Panc1 (cell line): ENCODE results near the gene TSEN15. TPM values are rescaled to one million over a fixed set of nuclear protein-coding genes. Genes with fewer than 3 reads are reported as not detected.

Source experiments
- ATAC-seq: fragments of 200-7000 bp; cut with Tn5 transposase; 2 replicates; pipeline ENCODE4 v1.9.1; 2020; ENCODE audit warnings: mild to moderate bottlenecking, moderate library complexity
- BruUV-seq: library from RNA; stranded (reverse); fragments of 400-500 nt; replicated peaks from 2 replicates; lab custom pipeline; 2021; lab: Mats Ljungman, UMichigan
- CTCF ChIA-PET: fragments of 300-600 bp; sonication (Branson Sonifier 250); formaldehyde crosslinking; loops from one replicate; lab custom pipeline; 2022; ENCODE audit warnings: antibody characterized with exemption; lab: Charles Lee
- POLR2A ChIA-PET: fragments of 300-600 bp; sonication (Branson Sonifier 250); formaldehyde crosslinking; loops from one replicate; lab custom pipeline; 2022; ENCODE audit warnings: antibody characterized with exemption; lab: Charles Lee
- DNase-seq: peaks from one replicate; pipeline ENCODE4 v3.0.0-alpha.2; 2010; ENCODE audit warnings: low read depth, low spot score
- H3K27ac ChIP-seq: 2 replicates; pipeline ENCODE4 v1.5.1; 2011; ENCODE audit warnings: mild to moderate bottlenecking, low read length, inconsistent platforms
- H3K27me3 ChIP-seq: fragments of 200-500 bp; sonication (Bioruptor generic); 2 replicates; pipeline ENCODE4 v1.6.0; 2014; ENCODE audit warnings: low read length, inconsistent platforms; ENCODE audit not compliant: control insufficient read depth, insufficient read depth
- H3K36me3 ChIP-seq: fragments of 200-500 bp; sonication (Bioruptor generic); 2 replicates; pipeline ENCODE4 v1.5.1; 2014; ENCODE audit warnings: inconsistent platforms, mild to moderate bottlenecking, low read length, moderate library complexity; ENCODE audit not compliant: control insufficient read depth, insufficient read depth
- H3K4me1 ChIP-seq: 2 replicates; pipeline ENCODE4 v1.5.1; 2011; ENCODE audit warnings: inconsistent platforms, mild to moderate bottlenecking, low read length, moderate library complexity; ENCODE audit not compliant: control insufficient read depth, insufficient read depth
- H3K4me3 ChIP-seq, 2 experiments: 2 replicates each; pipeline ENCODE4 v1.5.1; 2011 to 2012; ENCODE audit warnings: low read depth in 2 of 2, low read length in 2 of 2, mild to moderate bottlenecking in 2 of 2, inconsistent platforms in 1 of 2, moderate library complexity in 1 of 2
- H3K9me3 ChIP-seq: fragments of 200-500 bp; sonication (Bioruptor generic); 2 replicates; pipeline ENCODE4 v1.5.1; 2014; ENCODE audit warnings: low read depth, mild to moderate bottlenecking, inconsistent platforms, low read length, moderate library complexity; ENCODE audit not compliant: control insufficient read depth, insufficient read depth
- CTCF ChIP-seq: fragments of 450-650 bp; IDR thresholded peaks from 2 replicates; pipeline ENCODE4 v1.5.1; 2017; ENCODE audit warnings: mild to moderate bottlenecking
- POLR2AphosphoS5 ChIP-seq: IDR thresholded peaks from 2 replicates; pipeline ENCODE4 v1.6.1; 2012; ENCODE audit warnings: mild to moderate bottlenecking, low read depth, low read length, moderate library complexity
- REST ChIP-seq, 2 experiments: IDR thresholded peaks; 2 replicates each; pipeline ENCODE4 v1.6.1; 2011 to 2012; ENCODE audit warnings: low read depth in 2 of 2, control low read depth in 1 of 2, low read length in 1 of 2, mild to moderate bottlenecking in 1 of 2, moderate library complexity in 1 of 2; ENCODE audit not compliant: insufficient read depth in 1 of 2
- SIN3A ChIP-seq: IDR thresholded peaks from 2 replicates; pipeline ENCODE4 v1.6.1; 2012; ENCODE audit warnings: low read depth, mild to moderate bottlenecking, low read length, moderate library complexity, borderline replicate concordance; ENCODE audit not compliant: insufficient read depth
- TCF7L2 ChIP-seq: IDR thresholded peaks from 2 replicates; pipeline ENCODE4 v1.6.1; 2011; ENCODE audit warnings: mild to moderate bottlenecking, low read depth, low read length, inconsistent platforms
- in situ Hi-C: cut with HindIII; loops from 2 replicates; pipeline ENCODE4 v1.10.0; 2016; ENCODE audit warnings: low sequenced_read_pairs, low pct_unique_long_range_greater_than_20kb
- intact Hi-C: fragments of 100-400 bp; cut with micrococcal nuclease; formaldehyde crosslinking; loops from one replicate; pipeline ENCODE4 v1.10.0; 2022; ENCODE audit not compliant: unreplicated experiment
- total RNA-seq: library from RNA; stranded (reverse); gene quantifications from one replicate; pipeline ENCODE4 v1.2.1, GENCODE V29; 2021; ENCODE audit not compliant: unreplicated experiment

Gene TSEN15
- total RNA-seq, 1 experiment from 2014 or later = 31.4 TPM

- CTCF ChIA-PET = no interaction called here
- BruUV-seq = no TSS peak
- Histone ChIP-seq H3K36me3 (no peaks in the 10 kb centered on the region), H3K27me3 (no peaks in the 10 kb centered on the region), H3K4me3 (no peak overlapping the region), H3K9me3 (no peaks in the 10 kb centered on the region), H3K27ac (no peak overlapping the region), H3K4me1 (no peaks in the 10 kb centered on the region)
- ATAC-seq (no peak), DNase-seq (no peak)
- intact Hi-C loops = no loop called here
- POLR2A ChIA-PET = no interaction called here
- no peak for TF ChIP-seq POLR2AphosphoS5
- no peak for TF ChIP-seq CTCF
- TF ChIP-seq SIN3A = no peak
- TF ChIP-seq REST (IDR thresholded peaks at IDR 0.05; ENCODE audit: insufficient read depth in 1 of 2, low read depth in 2 of 2, low read length in 1 of 2) = no peak
- no peak for TF ChIP-seq TCF7L2
- in situ Hi-C loops = no loop called here
These were observed 28.9 kb upstream of the TSEN15 start for GRCh38 chr1:184022668-184023067.

GRCh38 chr1:184023171-184023570 is 28.4 kb upstream of the TSEN15 start:
- no peak overlapping the region for H3K4me3 ChIP-seq
- H3K27me3 ChIP-seq = no peaks in the 10 kb centered on the region
- BruUV-seq = no TSS peak
- H3K27ac ChIP-seq = no peak overlapping the region
- intact Hi-C loops = no loop called here
- H3K4me1 ChIP-seq = no peaks in the 10 kb centered on the region
- no peak for ATAC-seq
- TF ChIP-seq POLR2AphosphoS5 (no peak), CTCF (peak; percentile 5; the same call in 1 of the 2 replicates)
- no peaks in the 10 kb centered on the region for H3K36me3 ChIP-seq
- ChIA-PET CTCF (no interaction called here), POLR2A (no interaction called here)
- H3K9me3 ChIP-seq = no peaks in the 10 kb centered on the region
- no peak for DNase-seq
- in situ Hi-C loops = no loop called here
